GM23338 (cell line): ENCODE measurements around the gene TPGS2. TPM values are rescaled to one million over a fixed set of nuclear protein-coding genes. Genes with fewer than 3 reads are reported as not detected.

Source experiments
- ATAC-seq: fragments of 200-7000 bp; cut with Tn5 transposase; 3 replicates; pipeline ENCODE4 v1.9.1; 2020
- DNase-seq: peaks from one replicate; pipeline ENCODE4 v3.0.0-alpha.2; 2015; ENCODE audit warnings: low spot score
- H2AFZ ChIP-seq: fragments of 200-600 bp; sonication (generic); 2 replicates; pipeline ENCODE4 v1.8.0; 2016; ENCODE audit warnings: antibody characterized with exemption, mild to moderate bottlenecking, moderate library complexity
- H3F3A ChIP-seq: fragments of 200-600 bp; sonication (generic); replicated peaks from 2 replicates; pipeline ENCODE4 v1.8.0; 2017; ENCODE audit warnings: antibody characterized with exemption, mixed run types, low read depth
- H3K27ac ChIP-seq: fragments of 200-600 bp; sonication (generic); 2 replicates; pipeline ENCODE4 v1.6.1; 2016; ENCODE audit warnings: low read depth
- H3K27me3 ChIP-seq: fragments of 200-600 bp; sonication (generic); 2 replicates; pipeline ENCODE4 v1.8.0; 2016; ENCODE audit warnings: mild to moderate bottlenecking, mixed run types, moderate library complexity; ENCODE audit not compliant: insufficient read depth
- H3K36me3 ChIP-seq: fragments of 200-600 bp; sonication (generic); 2 replicates; pipeline ENCODE4 v1.8.0; 2016; ENCODE audit warnings: mild to moderate bottlenecking; ENCODE audit not compliant: insufficient read depth
- H3K4me1 ChIP-seq: fragments of 200-600 bp; sonication (generic); 2 replicates; pipeline ENCODE4 v1.8.0; 2016; ENCODE audit warnings: mild to moderate bottlenecking, moderate library complexity; ENCODE audit not compliant: insufficient read depth
- H3K4me2 ChIP-seq: fragments of 200-600 bp; sonication (generic); 2 replicates; pipeline ENCODE4 v1.7.1; 2017; ENCODE audit warnings: mixed run types
- H3K4me3 ChIP-seq: fragments of 200-600 bp; sonication (generic); 2 replicates; pipeline ENCODE4 v1.6.1; 2016; ENCODE audit warnings: mixed run types
- H3K79me2 ChIP-seq: fragments of 200-600 bp; sonication (generic); replicated peaks from 2 replicates; pipeline ENCODE4 v1.8.0; 2017; ENCODE audit warnings: mild to moderate bottlenecking; ENCODE audit not compliant: insufficient read depth
- H3K9me2 ChIP-seq: fragments of 200-600 bp; sonication (generic); 2 replicates; pipeline ENCODE4 v1.8.0; 2017; ENCODE audit not compliant: insufficient read depth
- H4K20me1 ChIP-seq: fragments of 200-600 bp; sonication (generic); replicated peaks from 2 replicates; pipeline ENCODE4 v1.8.0; 2017; ENCODE audit warnings: mild to moderate bottlenecking; ENCODE audit not compliant: insufficient read depth
- H3K27ac Mint-ChIP-seq: 2 replicates; pipeline ENCODE4 v1.8.0; 2020; ENCODE audit warnings: inconsistent platforms, mild to moderate bottlenecking, moderate library complexity, mixed read lengths
- H3K27me3 Mint-ChIP-seq: 3 replicates; pipeline ENCODE4 v1.8.0; 2022; ENCODE audit warnings: low read depth, mild to moderate bottlenecking, moderate library complexity, mixed read lengths, inconsistent platforms; ENCODE audit not compliant: insufficient read depth, poor library complexity
- H3K36me3 Mint-ChIP-seq: 3 replicates; pipeline ENCODE4 v1.8.0; 2021; ENCODE audit warnings: low read depth, mild to moderate bottlenecking, inconsistent platforms, moderate library complexity, mixed read lengths
- H3K4me1 Mint-ChIP-seq: 3 replicates; pipeline ENCODE4 v1.8.0; 2020; ENCODE audit warnings: mild to moderate bottlenecking, inconsistent platforms, mixed read lengths
- H3K4me3 Mint-ChIP-seq: 3 replicates; pipeline ENCODE4 v1.8.0; 2021; ENCODE audit warnings: moderate library complexity, mild to moderate bottlenecking, inconsistent platforms, mixed read lengths
- H3K9me3 Mint-ChIP-seq: 3 replicates; pipeline ENCODE4 v1.8.0; 2020; ENCODE audit warnings: moderate library complexity, mild to moderate bottlenecking, inconsistent platforms, mixed read lengths
- CREB1 ChIP-seq: fragments of 250-450 bp; sonication (Bioruptor Pico); IDR thresholded peaks from 2 replicates; pipeline ENCODE4 v1.5.0; 2020; ENCODE audit warnings: low read depth, mild to moderate bottlenecking, moderate library complexity
- CTCF ChIP-seq, 2 experiments: fragments of 200-600 bp in 1 of 2; sonication (generic) in 1 of 2; conservative IDR thresholded peaks; 2 replicates each; pipeline versions ENCODE4 v1.5.1 to v1.6.1; 2016 to 2017; ENCODE audit warnings: antibody characterized with exemption in 2 of 2, low read depth in 2 of 2, mild to moderate bottlenecking in 2 of 2, moderate library complexity in 1 of 2
- EZH2 ChIP-seq: fragments of 200-600 bp; sonication (generic); IDR thresholded peaks from one replicate; pipeline ENCODE4 v1.8.0; 2017; ENCODE audit warnings: antibody characterized with exemption, mild to moderate bottlenecking, low read depth; ENCODE audit not compliant: unreplicated experiment
- EZH2phosphoT487 ChIP-seq: fragments of 200-600 bp; sonication (generic); IDR thresholded peaks from one replicate; pipeline ENCODE4 v1.8.1; 2018; ENCODE audit warnings: antibody characterized with exemption; ENCODE audit not compliant: unreplicated experiment
- JUNB ChIP-seq: IDR thresholded peaks from one replicate; pipeline ENCODE4 v1.6.1; 2016; ENCODE audit warnings: antibody characterized with exemption; ENCODE audit not compliant: unreplicated experiment
- NANOG ChIP-seq: IDR thresholded peaks from 2 replicates; pipeline ENCODE4 v1.6.1; 2016; ENCODE audit warnings: antibody characterized with exemption, borderline replicate concordance
- POLR2AphosphoS5 ChIP-seq: IDR thresholded peaks from 2 replicates; pipeline ENCODE4 v1.6.1; 2016; ENCODE audit warnings: antibody characterized with exemption, low read depth
- REST ChIP-seq: IDR thresholded peaks from one replicate; pipeline ENCODE4 v1.6.1; 2018; ENCODE audit warnings: antibody characterized with exemption; ENCODE audit not compliant: unreplicated experiment
- STAT1 ChIP-seq: IDR thresholded peaks from one replicate; pipeline ENCODE4 v1.6.1; 2016; ENCODE audit warnings: antibody characterized with exemption; ENCODE audit not compliant: unreplicated experiment
- ZNF114 ChIP-seq: fragments of 250-450 bp; sonication (Bioruptor Pico); IDR thresholded peaks from 2 replicates; pipeline ENCODE4 v1.5.0; 2020; ENCODE audit warnings: mild to moderate bottlenecking, moderate library complexity
- ZNF331 ChIP-seq: fragments of 250-450 bp; sonication (Bioruptor Pico); IDR thresholded peaks from 2 replicates; pipeline ENCODE4 v1.5.0; 2020; ENCODE audit warnings: low read depth, mild to moderate bottlenecking, moderate library complexity
- polyA plus RNA-seq: library from polyadenylated mRNA; unstranded; fragments of >200 nt; fragmentation: Nextera tagmentation; extraction: Ambion mirVana; gene quantifications from 2 replicates; pipeline ENCODE4 v1.2.1, GENCODE V29; 2016
- total RNA-seq: library from RNA; depleted of rRNA; stranded (reverse); fragments of >200 nt; shearing (Covaris generic); gene quantifications from 2 replicates; pipeline ENCODE4 v1.2.3, GENCODE V29; 2014
- TF ChIP-seq, protein P1 (sequence below): fragments of 250-450 bp; sonication (Bioruptor Pico); IDR thresholded peaks from 2 replicates; pipeline ENCODE4 v1.5.0; 2020; ENCODE audit warnings: mild to moderate bottlenecking, moderate library complexity
- TF ChIP-seq, protein P2 (sequence below): IDR thresholded peaks from 2 replicates; pipeline ENCODE4 v1.6.1; 2016; ENCODE audit warnings: antibody characterized with exemption

The TPGS2 gene
- total and polyA plus RNA-seq, 2 experiments from 2014 or later = 136 to 167 TPM

GRCh38 chr18:36798738-36799473 is 29.9 kb downstream of the TPGS2 start:
- H3K36me3 Mint-ChIP-seq = peaks cover 57% of the 10 kb centered on the region
- peak overlapping the region; percentile 14; the same call in 1 of the 2 replicates for H3K27ac Mint-ChIP-seq
- peaks cover 5% of the 10 kb centered on the region; the same call in 2 of the 3 replicates for H3K4me1 Mint-ChIP-seq
- no peaks in the 10 kb centered on the region for H3K27me3 ChIP-seq
- H2AFZ ChIP-seq = no peak overlapping the region
- no peaks in the 10 kb centered on the region for H3K79me2 ChIP-seq
- peak; percentile 9 for DNase-seq
- H3K4me1 ChIP-seq = no peaks in the 10 kb centered on the region
- peaks cover 2% of the 10 kb centered on the region for H3K27me3 Mint-ChIP-seq
- TF ChIP-seq EZH2 = no peak
- TF ChIP-seq POLR2AphosphoS5 = no peak
- no peak for TF ChIP-seq ZNF331 (CRISPR knock-in tag)
- TF ChIP-seq EZH2phosphoT487 = no peak
- TF ChIP-seq CTCF (conservative IDR thresholded peaks at IDR 0.05; ENCODE audit: low read depth in 2 of 2) = no peak
- TF ChIP-seq, protein P1, sequence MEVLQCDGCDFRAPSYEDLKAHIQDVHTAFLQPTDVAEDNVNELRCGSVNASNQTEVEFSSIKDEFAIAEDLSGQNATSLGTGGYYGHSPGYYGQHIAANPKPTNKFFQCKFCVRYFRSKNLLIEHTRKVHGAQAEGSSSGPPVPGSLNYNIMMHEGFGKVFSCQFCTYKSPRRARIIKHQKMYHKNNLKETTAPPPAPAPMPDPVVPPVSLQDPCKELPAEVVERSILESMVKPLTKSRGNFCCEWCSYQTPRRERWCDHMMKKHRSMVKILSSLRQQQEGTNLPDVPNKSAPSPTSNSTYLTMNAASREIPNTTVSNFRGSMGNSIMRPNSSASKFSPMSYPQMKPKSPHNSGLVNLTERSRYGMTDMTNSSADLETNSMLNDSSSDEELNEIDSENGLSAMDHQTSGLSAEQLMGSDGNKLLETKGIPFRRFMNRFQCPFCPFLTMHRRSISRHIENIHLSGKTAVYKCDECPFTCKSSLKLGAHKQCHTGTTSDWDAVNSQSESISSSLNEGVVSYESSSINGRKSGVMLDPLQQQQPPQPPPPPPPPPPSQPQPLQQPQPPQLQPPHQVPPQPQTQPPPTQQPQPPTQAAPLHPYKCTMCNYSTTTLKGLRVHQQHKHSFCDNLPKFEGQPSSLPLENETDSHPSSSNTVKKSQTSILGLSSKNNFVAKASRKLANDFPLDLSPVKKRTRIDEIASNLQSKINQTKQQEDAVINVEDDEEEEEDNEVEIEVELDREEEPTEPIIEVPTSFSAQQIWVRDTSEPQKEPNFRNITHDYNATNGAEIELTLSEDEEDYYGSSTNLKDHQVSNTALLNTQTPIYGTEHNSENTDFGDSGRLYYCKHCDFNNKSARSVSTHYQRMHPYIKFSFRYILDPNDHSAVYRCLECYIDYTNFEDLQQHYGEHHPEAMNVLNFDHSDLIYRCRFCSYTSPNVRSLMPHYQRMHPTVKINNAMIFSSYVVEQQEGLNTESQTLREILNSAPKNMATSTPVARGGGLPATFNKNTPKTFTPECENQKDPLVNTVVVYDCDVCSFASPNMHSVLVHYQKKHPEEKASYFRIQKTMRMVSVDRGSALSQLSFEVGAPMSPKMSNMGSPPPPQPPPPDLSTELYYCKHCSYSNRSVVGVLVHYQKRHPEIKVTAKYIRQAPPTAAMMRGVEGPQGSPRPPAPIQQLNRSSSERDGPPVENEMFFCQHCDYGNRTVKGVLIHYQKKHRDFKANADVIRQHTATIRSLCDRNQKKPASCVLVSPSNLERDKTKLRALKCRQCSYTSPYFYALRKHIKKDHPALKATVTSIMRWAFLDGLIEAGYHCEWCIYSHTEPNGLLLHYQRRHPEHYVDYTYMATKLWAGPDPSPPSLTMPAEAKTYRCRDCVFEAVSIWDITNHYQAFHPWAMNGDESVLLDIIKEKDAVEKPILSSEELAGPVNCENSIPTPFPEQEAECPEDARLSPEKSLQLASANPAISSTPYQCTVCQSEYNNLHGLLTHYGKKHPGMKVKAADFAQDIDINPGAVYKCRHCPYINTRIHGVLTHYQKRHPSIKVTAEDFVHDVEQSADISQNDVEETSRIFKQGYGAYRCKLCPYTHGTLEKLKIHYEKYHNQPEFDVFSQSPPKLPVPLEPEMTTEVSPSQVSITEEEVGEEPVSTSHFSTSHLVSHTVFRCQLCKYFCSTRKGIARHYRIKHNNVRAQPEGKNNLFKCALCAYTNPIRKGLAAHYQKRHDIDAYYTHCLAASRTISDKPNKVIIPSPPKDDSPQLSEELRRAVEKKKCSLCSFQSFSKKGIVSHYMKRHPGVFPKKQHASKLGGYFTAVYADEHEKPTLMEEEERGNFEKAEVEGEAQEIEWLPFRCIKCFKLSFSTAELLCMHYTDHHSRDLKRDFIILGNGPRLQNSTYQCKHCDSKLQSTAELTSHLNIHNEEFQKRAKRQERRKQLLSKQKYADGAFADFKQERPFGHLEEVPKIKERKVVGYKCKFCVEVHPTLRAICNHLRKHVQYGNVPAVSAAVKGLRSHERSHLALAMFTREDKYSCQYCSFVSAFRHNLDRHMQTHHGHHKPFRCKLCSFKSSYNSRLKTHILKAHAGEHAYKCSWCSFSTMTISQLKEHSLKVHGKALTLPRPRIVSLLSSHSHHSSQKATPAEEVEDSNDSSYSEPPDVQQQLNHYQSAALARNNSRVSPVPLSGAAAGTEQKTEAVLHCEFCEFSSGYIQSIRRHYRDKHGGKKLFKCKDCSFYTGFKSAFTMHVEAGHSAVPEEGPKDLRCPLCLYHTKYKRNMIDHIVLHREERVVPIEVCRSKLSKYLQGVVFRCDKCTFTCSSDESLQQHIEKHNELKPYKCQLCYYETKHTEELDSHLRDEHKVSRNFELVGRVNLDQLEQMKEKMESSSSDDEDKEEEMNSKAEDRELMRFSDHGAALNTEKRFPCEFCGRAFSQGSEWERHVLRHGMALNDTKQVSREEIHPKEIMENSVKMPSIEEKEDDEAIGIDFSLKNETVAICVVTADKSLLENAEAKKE (CRISPR knock-in tag) = no peak
- TF ChIP-seq, protein P2, sequence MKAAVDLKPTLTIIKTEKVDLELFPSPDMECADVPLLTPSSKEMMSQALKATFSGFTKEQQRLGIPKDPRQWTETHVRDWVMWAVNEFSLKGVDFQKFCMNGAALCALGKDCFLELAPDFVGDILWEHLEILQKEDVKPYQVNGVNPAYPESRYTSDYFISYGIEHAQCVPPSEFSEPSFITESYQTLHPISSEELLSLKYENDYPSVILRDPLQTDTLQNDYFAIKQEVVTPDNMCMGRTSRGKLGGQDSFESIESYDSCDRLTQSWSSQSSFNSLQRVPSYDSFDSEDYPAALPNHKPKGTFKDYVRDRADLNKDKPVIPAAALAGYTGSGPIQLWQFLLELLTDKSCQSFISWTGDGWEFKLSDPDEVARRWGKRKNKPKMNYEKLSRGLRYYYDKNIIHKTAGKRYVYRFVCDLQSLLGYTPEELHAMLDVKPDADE = no peak
- no peak for TF ChIP-seq REST
- no peak for TF ChIP-seq NANOG
- no peak for TF ChIP-seq CREB1 (CRISPR knock-in tag)
- TF ChIP-seq ZNF114 (CRISPR knock-in tag) = no peak
- TF ChIP-seq JUNB = no peak
- TF ChIP-seq STAT1 = no peak
- H3K4me3 ChIP-seq = no peak overlapping the region
- H4K20me1 ChIP-seq = no peaks in the 10 kb centered on the region
- H3K9me3 Mint-ChIP-seq = no peaks in the 10 kb centered on the region
- peaks cover 29% of the 10 kb centered on the region for H3K36me3 ChIP-seq
- H3K4me3 Mint-ChIP-seq = no peak overlapping the region
- H3F3A ChIP-seq = no peaks in the 10 kb centered on the region
- H3K4me2 ChIP-seq = no peak overlapping the region
- ATAC-seq = no peak
- no peaks in the 10 kb centered on the region for H3K9me2 ChIP-seq
- H3K27ac ChIP-seq = no peak overlapping the region
